Loucy (cell line): Measurements from ENCODE around the gene EEPD1.
"Not testable (repeated sequence)": the region's sequence is repeated elsewhere in the genome, so short reads cannot be mapped to it uniquely, and the experiment has no call there.

Experiments
- H2AFZ ChIP-seq: fragments of 200-600 bp; sonication (generic); 2 replicates; pipeline ENCODE4 v1.6.0; 2016; ENCODE audit warnings: antibody characterized with exemption, mild to moderate bottlenecking, low read length, moderate library complexity
- H3F3A ChIP-seq: fragments of 200-600 bp; 2 replicates; pipeline ENCODE4 v1.6.0; 2016; ENCODE audit warnings: antibody characterized with exemption, low read depth, mild to moderate bottlenecking
- H3K27me3 ChIP-seq: fragments of 200-600 bp; sonication (generic); 2 replicates; pipeline ENCODE4 v1.6.1; 2014; ENCODE audit warnings: low read length, mild to moderate bottlenecking; ENCODE audit not compliant: insufficient read depth, poor library complexity, severe bottlenecking
- H3K36me3 ChIP-seq: fragments of 200-600 bp; sonication (generic); 2 replicates; pipeline ENCODE4 v1.6.1; 2016; ENCODE audit warnings: low read length; ENCODE audit not compliant: insufficient read depth
- H3K4me1 ChIP-seq: fragments of 200-600 bp; sonication (generic); 2 replicates; pipeline ENCODE4 v1.5.1; 2014; ENCODE audit warnings: low read length, mild to moderate bottlenecking; ENCODE audit not compliant: insufficient read depth, poor library complexity, severe bottlenecking
- H3K4me2 ChIP-seq: fragments of 200-600 bp; sonication (generic); 2 replicates; pipeline ENCODE4 v1.6.0; 2014; ENCODE audit warnings: antibody characterized with exemption, low read length, low read depth, mild to moderate bottlenecking; ENCODE audit not compliant: poor library complexity, severe bottlenecking
- H3K4me3 ChIP-seq: fragments of 200-600 bp; sonication (generic); 2 replicates; pipeline ENCODE4 v1.5.1; 2014; ENCODE audit warnings: low read length, mild to moderate bottlenecking, mixed read lengths; ENCODE audit not compliant: poor library complexity, severe bottlenecking
- H3K79me2 ChIP-seq: fragments of 200-600 bp; sonication (generic); 2 replicates; pipeline ENCODE4 v1.6.1; 2014; ENCODE audit warnings: low read length; ENCODE audit not compliant: insufficient read depth
- H3K9ac ChIP-seq: fragments of 200-600 bp; sonication (generic); 2 replicates; pipeline ENCODE4 v1.6.0; 2014; ENCODE audit warnings: mild to moderate bottlenecking, low read depth, low read length, moderate library complexity; ENCODE audit not compliant: poor library complexity, severe bottlenecking
- H3K9me2 ChIP-seq: fragments of 200-600 bp; sonication (generic); replicated peaks from 2 replicates; pipeline ENCODE4 v1.6.1; 2016; ENCODE audit warnings: low read depth, low read length, mixed read lengths
- H3K9me3 ChIP-seq: fragments of 200-600 bp; sonication (generic); 2 replicates; pipeline ENCODE4 v1.6.1; 2014; ENCODE audit warnings: mild to moderate bottlenecking, antibody characterized with exemption, low read length, low read depth; ENCODE audit not compliant: insufficient read depth
- H4K20me1 ChIP-seq: fragments of 200-600 bp; sonication (generic); 2 replicates; pipeline ENCODE4 v1.6.0; 2014; ENCODE audit warnings: antibody characterized with exemption, low read length, mild to moderate bottlenecking; ENCODE audit not compliant: insufficient read depth, poor library complexity, severe bottlenecking
- CTCF ChIP-seq: fragments of 200-600 bp; sonication (generic); conservative IDR thresholded peaks from 2 replicates; pipeline ENCODE4 v1.5.1; 2014; ENCODE audit warnings: mild to moderate bottlenecking, antibody characterized with exemption, low read length
- EZH2phosphoT487 ChIP-seq: fragments of 200-600 bp; IDR thresholded peaks from 2 replicates; pipeline ENCODE4 v1.6.1; 2018; ENCODE audit warnings: antibody characterized with exemption, mild to moderate bottlenecking, moderate library complexity, borderline replicate concordance

EEPD1 gene

GRCh38 chr7:36147361-36147760 lies 5.7 kb upstream of the EEPD1 start:
- no peaks in the 10 kb centered on the region for H3K27me3 ChIP-seq
- H3K4me1 ChIP-seq = peaks cover 4% of the 10 kb centered on the region
- H3K9ac ChIP-seq = no peak overlapping the region
- TF ChIP-seq CTCF = no peak
- no peak for TF ChIP-seq EZH2phosphoT487
- H2AFZ ChIP-seq = no peak overlapping the region; the same call in 1 of the 2 replicates
- H3K79me2 ChIP-seq = no peaks in the 10 kb centered on the region
- H4K20me1 ChIP-seq = no peaks in the 10 kb centered on the region
- H3K36me3 ChIP-seq = no peaks in the 10 kb centered on the region
- no peaks in the 10 kb centered on the region for H3K9me3 ChIP-seq
- no peak overlapping the region for H3K4me3 ChIP-seq
- no peaks in the 10 kb centered on the region for H3K9me2 ChIP-seq
- H3F3A ChIP-seq = no peaks in the 10 kb centered on the region
- no peak overlapping the region for H3K4me2 ChIP-seq

GRCh38 chr7:36148422-36149065 lies 4.5 kb upstream of the EEPD1 start:
- TF ChIP-seq CTCF (no peak), EZH2phosphoT487 (no peak)
- Histone ChIP-seq H3K9ac (no peak overlapping the region), H3K4me3 (no peak overlapping the region), H3K4me2 (no peak overlapping the region), H3K9me2 (no peaks in the 10 kb centered on the region), H3K9me3 (no peaks in the 10 kb centered on the region), H3K36me3 (no peaks in the 10 kb centered on the region), H3K4me1 (peaks cover 8% of the 10 kb centered on the region), H2AFZ (no peak overlapping the region), H4K20me1 (no peaks in the 10 kb centered on the region), H3K27me3 (no peaks in the 10 kb centered on the region), H3K79me2 (peaks cover 2% of the 10 kb centered on the region), H3F3A (no peaks in the 10 kb centered on the region)

- H4K20me1 ChIP-seq, H3F3A ChIP-seq, H3K27me3 ChIP-seq, H3K4me3 ChIP-seq, H3K9me3 ChIP-seq, H3K9ac ChIP-seq, H2AFZ ChIP-seq, H3K79me2 ChIP-seq, H3K9me2 ChIP-seq, H3K36me3 ChIP-seq, H3K4me2 ChIP-seq: not testable (repeated sequence)
- H3K4me1 ChIP-seq = peaks cover 15% of the 10 kb centered on the region
Measured at GRCh38 chr7:36149240-36149639, 3.8 kb upstream of the EEPD1 start.

- Histone ChIP-seq H3K9me3 (no peaks in the 10 kb centered on the region), H3K9me2 (no peaks in the 10 kb centered on the region), H3K79me2 (peaks cover 16% of the 10 kb centered on the region), H3K4me1 (peaks cover 22% of the 10 kb centered on the region), H3K4me3 (no peak overlapping the region), H4K20me1 (no peaks in the 10 kb centered on the region), H3K4me2 (no peak overlapping the region), H2AFZ (no peak overlapping the region), H3K9ac (no peak overlapping the region), H3K36me3 (no peaks in the 10 kb centered on the region), H3K27me3 (no peaks in the 10 kb centered on the region), H3F3A (no peaks in the 10 kb centered on the region)
- TF ChIP-seq CTCF = no peak
- TF ChIP-seq EZH2phosphoT487 = no peak
Measured at GRCh38 chr7:36149694-36150452, 3.2 kb upstream of the EEPD1 start.
